Activated gamma-delta T cell treated with anti-CD3 and anti-CD28 coated beads, Interleukin-2, amount 50 U/mL, for 16 hours (primary cell): ENCODE results near the gene TTC39B.

Experiments
- DNase-seq: peaks from one replicate; pipeline ENCODE4 v3.0.0-alpha.2; 2020; ENCODE audit warnings: low read depth

TTC39B gene

GRCh38 chr9:15225564-15226126 lies 81.4 kb downstream of the TTC39B start:
- no peak for DNase-seq

GRCh38 chr9:15222313-15222712 lies 84.7 kb downstream of the TTC39B start:
- no peak for DNase-seq

- DNase-seq: no peak
These were observed 85.3 kb downstream of the TTC39B start for GRCh38 chr9:15221746-15222145.

DNA sequence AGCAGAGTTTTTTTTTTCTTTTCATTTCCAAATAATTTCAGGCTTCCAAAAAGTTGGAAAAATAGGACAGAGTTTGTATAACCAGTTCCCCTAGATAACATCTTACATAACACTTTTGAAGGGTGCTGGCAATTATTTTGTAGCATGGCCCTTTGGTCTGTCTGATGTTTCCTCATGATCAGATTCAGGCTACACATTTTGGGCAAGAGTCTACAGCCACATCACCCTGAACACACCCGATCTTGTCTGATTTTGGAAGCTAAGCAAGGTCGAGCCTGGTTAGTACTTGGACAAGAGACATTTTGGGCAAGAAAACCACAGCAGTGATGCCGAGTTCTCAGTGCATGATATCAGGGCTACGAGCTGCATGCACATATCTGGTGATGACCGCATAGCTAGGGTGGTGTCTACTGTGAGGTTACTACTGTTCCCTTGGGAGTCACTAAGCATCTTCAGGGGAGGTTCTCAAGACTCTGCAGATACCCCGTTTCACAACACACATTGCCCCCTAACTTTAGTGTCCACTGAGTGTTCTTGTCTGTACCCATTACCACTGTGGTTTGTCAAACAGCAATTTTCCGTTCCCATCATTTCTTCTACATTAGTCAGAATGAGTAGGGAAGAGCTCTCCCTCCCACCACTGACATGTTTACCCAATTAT lies 86.2 kb downstream of the TTC39B start:
- DNase-seq: no peak

DNA sequence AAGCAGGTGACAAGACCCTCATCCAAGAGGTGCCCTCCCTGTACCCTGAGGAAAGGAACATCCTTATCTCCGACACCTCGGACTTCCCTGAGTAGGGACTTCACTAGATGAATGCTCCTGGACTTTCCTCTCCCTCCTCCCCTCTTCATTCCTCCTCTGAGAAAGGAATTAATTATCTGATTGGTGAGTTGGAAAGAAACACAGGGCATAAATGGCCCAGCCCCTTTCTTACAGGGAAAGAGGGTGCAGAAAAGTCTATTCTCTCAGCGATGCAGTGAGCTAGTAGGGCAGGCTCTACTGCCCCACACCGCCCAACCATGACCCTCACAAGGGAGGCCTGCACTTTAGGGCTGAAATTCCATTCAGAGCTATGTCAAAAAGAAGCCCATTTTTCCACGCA lies 87.5 kb downstream of the TTC39B start:
- DNase-seq: no peak

DNA sequence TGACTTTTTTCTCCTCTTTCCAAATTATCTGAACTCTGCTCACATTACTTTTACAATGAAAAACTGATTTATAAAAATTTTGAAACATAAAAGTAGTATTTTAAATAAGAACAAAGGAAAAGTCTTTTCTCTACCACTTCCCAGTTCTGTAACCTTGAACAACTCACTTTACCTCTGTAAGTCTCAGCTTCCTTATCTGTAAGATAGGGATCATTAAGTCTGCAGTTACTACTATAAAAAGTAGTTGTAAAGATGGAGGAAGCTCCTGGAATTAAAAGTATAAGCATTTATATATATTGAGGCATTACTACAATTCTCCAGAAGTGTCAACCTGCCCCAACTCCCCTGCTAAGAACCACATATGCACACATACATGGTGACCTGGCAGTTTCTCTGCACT lies 88.0 kb downstream of the TTC39B start:
- DNase-seq: no peak

- no peak for DNase-seq
These were observed 93.8 kb downstream of the TTC39B start for GRCh38 chr9:15213249-15213648.

- DNase-seq: no peak
These were observed 95.1 kb downstream of the TTC39B start for GRCh38 chr9:15211815-15212495.

GRCh38 chr9:15211160-15211814 lies 95.7 kb downstream of the TTC39B start:
- peak; percentile 46 for DNase-seq

DNA sequence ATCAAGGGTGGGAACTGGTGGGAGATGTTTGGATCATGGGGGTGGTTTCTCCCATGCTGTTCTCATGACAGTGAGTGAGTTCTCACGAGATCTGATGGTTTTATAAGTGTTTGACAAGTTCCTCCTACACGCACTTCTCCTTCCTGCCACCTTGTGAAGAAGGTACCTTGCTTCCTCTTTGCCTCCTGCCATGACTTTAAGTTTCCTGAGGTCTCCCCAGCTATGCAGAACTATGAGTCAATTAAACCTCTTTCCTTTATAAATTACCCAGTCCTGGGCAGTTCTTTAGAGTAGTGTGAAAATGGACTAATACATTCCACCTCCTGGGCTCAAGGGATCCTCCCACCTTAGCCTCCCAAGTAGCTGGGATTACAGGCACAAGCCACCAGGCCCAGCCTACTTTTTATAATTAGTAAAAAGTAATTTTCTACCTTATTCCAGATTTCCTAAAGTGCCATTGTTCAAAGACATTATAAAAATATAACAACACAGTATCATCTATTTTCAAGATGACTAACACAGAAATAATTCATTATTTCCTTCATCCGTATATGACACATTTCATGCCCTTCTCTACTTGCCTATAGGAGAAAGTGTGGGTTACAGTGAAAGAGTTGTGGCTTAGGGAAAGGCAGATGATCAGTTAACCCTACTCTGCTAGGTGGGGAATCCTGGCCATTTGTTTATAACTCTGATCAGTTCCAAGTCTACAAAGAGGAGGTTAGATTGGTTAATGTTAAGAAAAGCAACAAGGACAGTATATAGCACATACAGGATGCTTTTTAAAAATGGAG lies 99.9 kb downstream of the TTC39B start:
- DNase-seq: no peak

GRCh38 chr9:15205632-15206420 lies 101.2 kb downstream of the TTC39B start:
- no peak for DNase-seq

- no peak for DNase-seq
These were observed 103.4 kb downstream of the TTC39B start for GRCh38 chr9:15203581-15203980.

- DNase-seq: no peak
These were observed 106.9 kb downstream of the TTC39B start for GRCh38 chr9:15200111-15200510.

- no peak for DNase-seq
These were observed 114.2 kb downstream of the TTC39B start for GRCh38 chr9:15192856-15193255.

GRCh38 chr9:15191378-15191777 lies 115.6 kb downstream of the TTC39B start:
- DNase-seq: no peak

GRCh38 chr9:15189481-15189880 lies 117.5 kb downstream of the TTC39B start:
- no peak for DNase-seq

DNA sequence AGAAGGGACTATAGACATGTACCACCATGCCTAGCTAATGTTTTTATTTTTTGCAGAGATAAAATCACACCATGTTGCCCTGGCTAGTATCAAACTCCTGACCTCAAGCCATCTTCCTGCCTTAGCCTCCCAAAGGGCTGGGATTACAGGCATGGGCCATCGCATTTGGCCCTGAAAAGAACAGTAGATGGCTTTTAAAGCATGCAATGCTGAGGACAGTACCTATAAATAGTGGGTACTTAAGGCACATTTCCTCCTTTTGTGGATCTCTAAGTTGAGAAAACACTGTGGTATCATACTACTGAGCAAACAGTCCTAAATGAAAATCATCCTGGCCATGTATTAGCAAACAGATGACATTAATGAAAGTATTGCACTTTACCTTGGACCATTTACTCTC lies 119.4 kb downstream of the TTC39B start:
- no peak for DNase-seq

- no peak for DNase-seq
These were observed 124.3 kb downstream of the TTC39B start for GRCh38 chr9:15182730-15183129.

DNA sequence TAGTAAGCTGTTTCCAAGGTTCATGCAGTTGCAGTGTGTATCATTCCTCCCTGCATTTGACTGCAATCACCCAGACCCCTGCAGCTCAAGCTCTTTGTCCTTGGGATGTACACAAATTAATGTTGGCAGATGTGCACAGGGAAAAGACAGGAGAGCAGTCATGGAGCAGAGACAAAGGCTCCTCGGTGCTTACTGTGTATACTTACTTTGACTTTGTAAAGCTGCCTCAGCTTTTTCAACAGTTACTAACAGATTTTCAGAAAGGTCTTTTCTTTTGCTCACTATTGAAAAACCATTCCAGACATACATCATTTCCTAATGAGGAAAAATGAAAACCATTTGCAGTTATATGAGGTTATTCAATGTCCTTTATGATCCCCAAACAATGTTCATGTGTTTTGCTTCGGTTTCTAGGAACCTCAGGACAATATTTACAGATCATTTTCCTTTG lies 124.9 kb downstream of the TTC39B start:
- DNase-seq: no peak

- DNase-seq: no peak
These were observed 126.9 kb downstream of the TTC39B start for GRCh38 chr9:15180124-15180523.

GRCh38 chr9:15178631-15179030 lies 128.4 kb downstream of the TTC39B start:
- no peak for DNase-seq
